NCI-H1417 (cell line): ENCODE measurements around the gene FCHSD2.

Experiments
- DNase-seq, 3 experiments: peaks; one replicate each; lab custom pipeline; 2025; lab: John Stamatoyannopoulos, UW

Gene FCHSD2

GRCh38 chr11:73172992-73173656 lies 31.0 kb upstream of the FCHSD2 start:
- no peak for DNase-seq

GRCh38 chr11:73171436-73172161 lies 29.5 kb upstream of the FCHSD2 start:
- DNase-seq: no peak

GRCh38 chr11:73170140-73170539 lies 28.0 kb upstream of the FCHSD2 start:
- DNase-seq: no peak

- DNase-seq: no peak
These were observed 26.9 kb upstream of the FCHSD2 start for GRCh38 chr11:73168925-73169579.

- DNase-seq: no peak
These were observed 25.3 kb upstream of the FCHSD2 start for GRCh38 chr11:73167363-73167954.

- no peak for DNase-seq
These were observed 22.9 kb upstream of the FCHSD2 start for GRCh38 chr11:73164803-73165540.

- DNase-seq: no peak
These were observed 21.6 kb upstream of the FCHSD2 start for GRCh38 chr11:73163638-73164174.

- no peak for DNase-seq
These were observed 20.1 kb upstream of the FCHSD2 start for GRCh38 chr11:73162196-73162740.

- DNase-seq: no peak
These were observed 18.1 kb upstream of the FCHSD2 start for GRCh38 chr11:73160005-73160760.

- DNase-seq: no peak
These were observed 17.2 kb upstream of the FCHSD2 start for GRCh38 chr11:73159297-73159696.

- DNase-seq: no peak
These were observed 16.4 kb upstream of the FCHSD2 start for GRCh38 chr11:73158356-73159051.

- DNase-seq: no peak
These were observed 15.2 kb upstream of the FCHSD2 start for GRCh38 chr11:73157101-73158010.

GRCh38 chr11:73156686-73157085 lies 14.6 kb upstream of the FCHSD2 start:
- DNase-seq: no peak

- no peak for DNase-seq
These were observed 14.0 kb upstream of the FCHSD2 start for GRCh38 chr11:73156114-73156513.

- DNase-seq: no peak
These were observed 13.0 kb upstream of the FCHSD2 start for GRCh38 chr11:73155102-73155501.

- DNase-seq: no peak
These were observed 12.1 kb upstream of the FCHSD2 start for GRCh38 chr11:73154178-73154577.

- DNase-seq: peak in 1 of 3 experiments; percentile 49
These were observed 10.9 kb upstream of the FCHSD2 start for GRCh38 chr11:73152861-73153483.

- DNase-seq: no peak
These were observed 10.2 kb upstream of the FCHSD2 start for GRCh38 chr11:73152086-73152853.
